Measurements from ENCODE around the gene SCPEP1.

Gene SCPEP1

DNA sequence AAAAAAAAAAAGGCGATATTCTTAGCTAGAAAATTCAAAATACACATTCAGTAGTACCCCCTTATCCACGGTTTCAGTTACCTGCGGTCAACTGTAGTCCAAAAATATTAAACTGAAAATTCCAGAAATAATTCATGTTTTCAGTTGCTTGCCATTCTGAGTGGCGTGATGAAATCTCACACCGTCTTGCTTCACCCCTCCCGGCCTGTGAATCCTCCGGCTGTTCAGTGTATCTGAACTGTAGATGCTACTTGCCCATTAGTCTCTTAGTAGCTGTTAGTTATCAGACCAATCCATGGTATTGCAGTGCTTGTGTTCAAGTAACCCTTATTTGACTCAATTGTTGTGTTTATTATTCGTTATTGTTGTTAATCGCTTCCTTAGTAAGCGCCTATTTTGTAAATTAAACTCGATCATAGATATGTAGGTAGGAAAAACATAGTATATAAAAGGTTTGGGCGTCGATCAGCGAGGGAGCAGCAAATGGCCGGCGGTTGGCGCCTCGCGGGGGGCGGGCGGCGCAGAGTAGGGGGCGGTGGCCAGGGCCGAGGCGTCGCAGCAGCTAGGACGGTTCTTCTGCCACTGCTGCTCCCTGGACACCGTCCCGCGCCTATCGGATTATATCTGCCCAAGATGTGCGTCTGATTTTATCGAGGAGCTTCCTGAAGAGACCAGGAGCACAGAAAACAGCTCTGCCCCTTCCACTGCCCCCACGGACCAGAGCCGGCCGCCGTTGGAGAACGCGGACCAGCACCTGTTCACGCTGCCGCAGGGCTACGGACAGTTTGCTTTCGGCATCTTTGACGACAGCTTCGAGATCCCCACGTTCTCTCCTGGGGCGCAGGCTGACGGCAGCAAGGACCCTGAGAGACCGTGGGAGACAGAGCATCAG, 67.3 kb downstream of the SCPEP1 start:
- DNase-seq, result no peak

- peak; percentile 6 for DNase-seq
These were observed 68.2 kb downstream of the SCPEP1 start for GRCh38 chr17:57045868-57046704.

DNA sequence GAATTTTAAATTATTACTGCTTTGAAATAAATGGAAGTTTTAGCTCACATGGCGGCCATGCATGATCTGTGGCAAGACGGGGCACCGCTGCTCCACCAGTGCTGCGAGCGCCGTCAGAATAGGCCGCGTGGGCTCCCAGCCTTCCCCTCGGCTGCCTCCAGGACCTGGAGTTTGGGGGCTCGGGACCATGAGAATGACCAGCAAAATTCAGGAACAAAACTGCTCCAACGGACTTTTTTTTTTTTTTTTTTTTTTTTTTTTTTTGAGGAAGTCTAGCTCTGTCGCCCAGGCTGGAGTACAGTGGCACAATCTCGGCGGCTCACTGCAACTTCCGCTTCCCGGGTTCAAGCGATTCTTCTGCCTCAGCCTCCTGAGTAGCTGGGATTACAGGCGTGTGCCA, 68.8 kb downstream of the SCPEP1 start:
- no peak for DNase-seq

- DNase-seq, result no peak
These were observed 70.2 kb downstream of the SCPEP1 start for GRCh38 chr17:57048096-57048495.

DNA sequence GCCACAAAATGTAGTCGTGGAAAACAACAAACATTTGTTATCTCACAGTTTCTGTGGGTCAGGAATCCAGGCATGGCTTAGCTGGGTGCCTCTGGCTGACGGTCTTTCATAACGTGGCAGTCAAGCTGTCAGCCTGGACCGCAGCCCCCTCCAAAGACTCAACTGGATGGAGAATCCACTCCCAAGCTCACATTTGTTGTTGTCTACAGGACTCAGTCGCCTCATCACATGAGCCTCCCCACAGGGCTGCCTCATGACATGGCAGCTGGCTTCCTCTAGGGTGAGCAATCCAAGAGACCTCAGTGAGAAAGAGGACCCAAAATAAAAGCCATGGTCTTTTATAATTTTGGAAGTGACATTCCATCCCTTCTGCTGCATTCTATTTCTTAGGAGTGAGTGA, 72.4 kb downstream of the SCPEP1 start:
- DNase-seq, result no peak

DNA sequence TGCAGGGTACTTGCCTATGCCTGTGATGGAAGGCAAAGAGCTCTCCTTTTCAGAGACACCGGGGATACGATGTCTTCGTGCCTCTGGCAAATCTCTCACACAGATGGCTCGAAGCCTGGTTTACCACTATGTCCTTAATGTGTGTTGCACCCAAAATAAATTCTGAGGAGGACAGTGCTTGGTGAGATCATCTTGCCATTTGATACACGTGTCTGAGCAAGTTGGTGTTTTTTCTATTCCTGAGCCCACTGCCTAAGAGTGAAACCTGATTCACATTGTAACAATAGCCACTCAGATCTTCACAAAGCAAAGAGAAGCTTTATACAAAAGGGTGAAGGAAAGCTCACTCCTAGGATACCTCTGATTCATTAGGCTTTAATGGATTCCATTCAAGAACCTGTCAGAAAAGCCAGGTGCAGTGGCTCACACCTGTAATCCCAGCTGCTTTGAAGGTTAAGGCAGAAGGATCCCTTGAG, 74.0 kb downstream of the SCPEP1 start:
- DNase-seq, result no peak
